Measurements from ENCODE around the gene CCDC142. TPM values are rescaled to one million over a fixed set of nuclear protein-coding genes. Genes with fewer than 3 reads are reported as not detected.

Gene CCDC142
- total and polyA plus RNA-seq, 10 of the 15 experiments (the other 5 are each of a cell fraction or from before 2014, with no cell fraction given), result 0.93 to 16.9 (median 9.0) TPM

DNA sequence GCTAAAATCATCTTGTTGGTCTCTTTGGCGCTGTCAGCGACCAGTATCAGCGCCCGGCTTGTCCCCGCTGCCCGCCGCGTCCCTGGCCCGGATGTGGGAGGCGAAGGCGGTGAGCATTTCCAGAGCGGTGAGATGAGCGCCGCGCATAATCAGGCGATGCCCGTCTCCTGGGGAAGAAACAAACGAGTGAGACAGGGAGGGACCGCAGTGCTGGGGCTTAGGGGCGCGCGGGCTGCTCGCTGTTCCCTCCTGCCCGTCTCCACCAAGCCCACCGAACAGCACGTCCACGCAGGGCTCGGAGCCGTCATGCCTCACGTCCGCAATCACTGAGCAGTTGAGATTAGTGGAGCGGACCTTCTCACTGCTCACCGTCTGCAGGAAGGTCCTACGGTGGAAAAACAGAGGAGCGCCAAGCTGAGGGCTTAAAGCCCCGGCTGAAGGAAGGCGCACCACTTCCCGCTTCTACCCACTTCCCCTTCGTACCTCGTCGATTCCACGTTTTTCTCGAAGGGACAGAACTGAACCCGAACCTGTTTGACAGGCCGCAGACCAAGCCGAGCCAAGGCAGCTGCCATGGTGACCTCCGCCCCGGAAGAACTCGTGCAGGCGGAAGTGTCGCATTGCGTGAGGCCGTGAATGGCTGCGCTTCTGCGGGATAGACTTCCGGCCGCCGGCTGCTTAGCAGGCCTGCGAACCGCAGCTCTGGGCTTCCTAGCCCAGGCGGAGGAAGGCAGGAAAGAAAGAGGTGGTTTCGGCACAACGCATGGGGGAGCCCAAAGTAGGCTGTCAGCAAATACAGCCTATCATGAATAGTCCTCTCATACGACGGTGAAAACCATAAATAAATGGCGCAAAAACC, 10.5 kb downstream of the CCDC142 start, which contains the start of gene MRPL53 (continued):
- peak; percentile 52 for TF ChIP-seq SMAD1 (IDR thresholded peaks at IDR 0.05; ENCODE audit: low read depth, partially characterized antibody)
- no peak; the same call in none of the 2 replicates for TF ChIP-seq BACH1 (IDR thresholded peaks at IDR 0.05; ENCODE audit: borderline replicate concordance)
- TF ChIP-seq STAT3 (IDR thresholded peaks at IDR 0.05; ENCODE audit: low read depth, low read length), result no peak
- TF ChIP-seq STAT1 (conservative IDR thresholded peaks at IDR 0.05), result peak; percentile 88; the same call in 1 of the 2 replicates
- no peak for TF ChIP-seq GATAD2B (conservative IDR thresholded peaks at IDR 0.05; ENCODE audit: low read depth)
- TF ChIP-seq TCF12 (IDR thresholded peaks at IDR 0.05; ENCODE audit: low read depth, low read length), result peak; percentile 88
- TF ChIP-seq SREBF1 (IDR thresholded peaks at IDR 0.05; ENCODE audit: low read length), result peak; percentile 84
- TF ChIP-seq SRF (IDR thresholded peaks at IDR 0.05; ENCODE audit: low read depth in 2 of 2, low read length in 2 of 2), result 0 out of 4 replicates have a peak, but pooled peaks of 1 of the 2 experiments have one; percentile 56
- no peak for TF ChIP-seq MYB (IDR thresholded peaks at IDR 0.05; ENCODE audit: borderline replicate concordance, low read depth, low read length)
- no peak; the same call in 1 of the 2 replicates for TF ChIP-seq FOXK2 (IDR thresholded peaks at IDR 0.05)
- TF ChIP-seq CTCF (IDR thresholded peaks at IDR 0.05 in 2 of 3, conservative IDR thresholded peaks at IDR 0.05 in 1 of 3; ENCODE audit: control insufficient read depth in 2 of 3, extremely low read depth in 1 of 3, insufficient read depth in 1 of 3, low read depth in 3 of 3, low read length in 3 of 3), result no peak
- no peak for TF ChIP-seq MEF2B (IDR thresholded peaks at IDR 0.05; ENCODE audit: partially characterized antibody, poor library complexity, severe bottlenecking)

Measured in GM12878 (cell line).